Measurements from ENCODE around the gene ABI2.
"Not testable (repeated sequence)": the region's sequence is repeated elsewhere in the genome, so short reads cannot be mapped to it uniquely, and the experiment has no call there.

The ABI2 gene

GRCh38 chr2:203359450-203359849, 31.3 kb downstream of the ABI2 start:
- DNase-seq (ENCODE audit: low read depth), result no peak

- DNase-seq (ENCODE audit: low read depth), result no peak
Observed at GRCh38 chr2:203360833-203361430, 32.7 kb downstream of the ABI2 start.

GRCh38 chr2:203361495-203361894, 33.3 kb downstream of the ABI2 start:
- DNase-seq (ENCODE audit: low read depth), result no peak

- no peak for DNase-seq (ENCODE audit: low read depth)
Observed at GRCh38 chr2:203361922-203362321, 33.7 kb downstream of the ABI2 start.

GRCh38 chr2:203366639-203367466, 38.7 kb downstream of the ABI2 start:
- DNase-seq (ENCODE audit: low read depth), result no peak

- not testable (repeated sequence) for DNase-seq (ENCODE audit: low read depth)
Observed at GRCh38 chr2:203372706-203373105, 44.5 kb downstream of the ABI2 start.

GRCh38 chr2:203376173-203376572, 48.0 kb downstream of the ABI2 start:
- DNase-seq (ENCODE audit: low read depth), result no peak

- DNase-seq (ENCODE audit: low read depth), result no peak
Observed at GRCh38 chr2:203379156-203379555, 51.0 kb downstream of the ABI2 start.

- DNase-seq (ENCODE audit: low read depth), result no peak
Observed at GRCh38 chr2:203383038-203383437, 54.8 kb downstream of the ABI2 start.

- DNase-seq (ENCODE audit: low read depth), result not testable (repeated sequence)
Observed at GRCh38 chr2:203388153-203388552, 60.0 kb downstream of the ABI2 start.

- no peak for DNase-seq (ENCODE audit: low read depth)
Observed at GRCh38 chr2:203394519-203395227, 66.5 kb downstream of the ABI2 start.

GRCh38 chr2:203395858-203396257, 67.7 kb downstream of the ABI2 start:
- no peak for DNase-seq (ENCODE audit: low read depth)

GRCh38 chr2:203396667-203397066, 68.5 kb downstream of the ABI2 start:
- no peak for DNase-seq (ENCODE audit: low read depth)

GRCh38 chr2:203399031-203399430, 70.8 kb downstream of the ABI2 start:
- DNase-seq (ENCODE audit: low read depth), result no peak

- no peak for DNase-seq (ENCODE audit: low read depth)
Observed at GRCh38 chr2:203400805-203401585, 72.8 kb downstream of the ABI2 start.

GRCh38 chr2:203404996-203405395, 76.8 kb downstream of the ABI2 start:
- DNase-seq (ENCODE audit: low read depth), result no peak

GRCh38 chr2:203407496-203407895, 79.3 kb downstream of the ABI2 start:
- DNase-seq (ENCODE audit: low read depth), result no peak

- DNase-seq (ENCODE audit: low read depth), result no peak
Observed at GRCh38 chr2:203412546-203413331, 84.5 kb downstream of the ABI2 start.

- no peak for DNase-seq (ENCODE audit: low read depth)
Observed at GRCh38 chr2:203413796-203414195, 85.6 kb downstream of the ABI2 start.

GRCh38 chr2:203418271-203418670, 90.1 kb downstream of the ABI2 start:
- DNase-seq (ENCODE audit: low read depth), result no peak

- DNase-seq (ENCODE audit: low read depth), result peak; percentile 80
Observed at GRCh38 chr2:203427061-203427460, 98.9 kb downstream of the ABI2 start.
